Esophagus squamous epithelium (tissue), 4 donors: Measurements from ENCODE around the gene HOXD9.

Experiments
- POLR2A ChIP-seq, 4 donors: fragments of 450-650 bp; IDR thresholded peaks; one replicate each; pipeline ENCODE4 v1.6.1; 2017; ENCODE audit warnings: antibody characterized with exemption in 4 of 4, mild to moderate bottlenecking in 4 of 4, moderate library complexity in 3 of 4
- TF ChIP-seq, protein P1 (sequence below), 6 experiments: fragments of 450-650 bp in 4 of 6; fragments of 200-600 bp in 2 of 6; sonication (generic) in 2 of 6; IDR thresholded peaks; one replicate each; pipeline ENCODE4 v1.5.1; 2016 to 2019; ENCODE audit warnings: antibody characterized with exemption in 6 of 6, mild to moderate bottlenecking in 4 of 6, moderate library complexity in 4 of 6

DNA sequence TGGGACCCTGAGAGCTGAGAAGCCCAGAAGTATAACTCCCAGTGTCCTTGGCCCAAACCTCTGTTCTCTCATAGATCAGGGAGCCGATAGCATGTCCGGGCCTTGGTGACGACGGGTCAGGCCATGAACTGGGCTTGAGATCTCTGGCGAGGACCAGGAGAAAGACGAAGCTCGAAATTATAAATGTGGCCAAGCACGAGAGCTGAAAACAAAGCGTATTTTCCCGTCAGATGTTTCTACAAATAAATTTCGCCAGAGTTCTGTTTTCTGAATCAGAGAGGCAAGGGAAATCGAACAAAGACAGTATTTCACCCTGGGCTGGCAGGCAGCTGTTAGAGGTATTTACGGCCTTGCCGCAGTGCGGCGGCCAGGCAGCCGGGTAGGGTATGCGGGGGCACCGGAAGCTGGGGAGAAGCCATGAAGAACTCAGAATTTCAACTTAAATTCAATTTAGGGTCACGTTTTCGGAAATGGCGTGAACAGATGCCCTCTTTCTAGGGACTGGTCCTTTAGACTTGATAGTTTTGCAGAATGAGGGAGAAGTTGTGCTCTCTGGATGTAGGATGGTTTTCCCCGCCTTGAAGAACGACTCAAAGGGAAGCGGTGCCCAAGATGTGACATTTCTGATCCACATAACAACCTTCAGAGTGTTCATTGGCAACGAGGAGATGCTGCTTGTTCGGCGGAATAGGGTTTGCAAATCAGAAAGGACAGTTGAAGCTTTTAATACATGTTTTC lies 16.6 kb downstream of the HOXD9 start:
- TF ChIP-seq, protein P1, sequence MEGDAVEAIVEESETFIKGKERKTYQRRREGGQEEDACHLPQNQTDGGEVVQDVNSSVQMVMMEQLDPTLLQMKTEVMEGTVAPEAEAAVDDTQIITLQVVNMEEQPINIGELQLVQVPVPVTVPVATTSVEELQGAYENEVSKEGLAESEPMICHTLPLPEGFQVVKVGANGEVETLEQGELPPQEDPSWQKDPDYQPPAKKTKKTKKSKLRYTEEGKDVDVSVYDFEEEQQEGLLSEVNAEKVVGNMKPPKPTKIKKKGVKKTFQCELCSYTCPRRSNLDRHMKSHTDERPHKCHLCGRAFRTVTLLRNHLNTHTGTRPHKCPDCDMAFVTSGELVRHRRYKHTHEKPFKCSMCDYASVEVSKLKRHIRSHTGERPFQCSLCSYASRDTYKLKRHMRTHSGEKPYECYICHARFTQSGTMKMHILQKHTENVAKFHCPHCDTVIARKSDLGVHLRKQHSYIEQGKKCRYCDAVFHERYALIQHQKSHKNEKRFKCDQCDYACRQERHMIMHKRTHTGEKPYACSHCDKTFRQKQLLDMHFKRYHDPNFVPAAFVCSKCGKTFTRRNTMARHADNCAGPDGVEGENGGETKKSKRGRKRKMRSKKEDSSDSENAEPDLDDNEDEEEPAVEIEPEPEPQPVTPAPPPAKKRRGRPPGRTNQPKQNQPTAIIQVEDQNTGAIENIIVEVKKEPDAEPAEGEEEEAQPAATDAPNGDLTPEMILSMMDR (IDR thresholded peaks at IDR 0.05), result no peak
- TF ChIP-seq POLR2A (IDR thresholded peaks at IDR 0.05), result no peak
